Measurements from ENCODE around the gene PAF1. TPM values are rescaled to one million over a fixed set of nuclear protein-coding genes. Genes with fewer than 3 reads are reported as not detected.

PAF1 gene
- total and polyA plus RNA-seq, 2 of the 13 experiments (the other 11 are each of a cell fraction or from before 2014, with no cell fraction given), result 30.2 to 31.1 TPM

- TF ChIP-seq, protein P1, sequence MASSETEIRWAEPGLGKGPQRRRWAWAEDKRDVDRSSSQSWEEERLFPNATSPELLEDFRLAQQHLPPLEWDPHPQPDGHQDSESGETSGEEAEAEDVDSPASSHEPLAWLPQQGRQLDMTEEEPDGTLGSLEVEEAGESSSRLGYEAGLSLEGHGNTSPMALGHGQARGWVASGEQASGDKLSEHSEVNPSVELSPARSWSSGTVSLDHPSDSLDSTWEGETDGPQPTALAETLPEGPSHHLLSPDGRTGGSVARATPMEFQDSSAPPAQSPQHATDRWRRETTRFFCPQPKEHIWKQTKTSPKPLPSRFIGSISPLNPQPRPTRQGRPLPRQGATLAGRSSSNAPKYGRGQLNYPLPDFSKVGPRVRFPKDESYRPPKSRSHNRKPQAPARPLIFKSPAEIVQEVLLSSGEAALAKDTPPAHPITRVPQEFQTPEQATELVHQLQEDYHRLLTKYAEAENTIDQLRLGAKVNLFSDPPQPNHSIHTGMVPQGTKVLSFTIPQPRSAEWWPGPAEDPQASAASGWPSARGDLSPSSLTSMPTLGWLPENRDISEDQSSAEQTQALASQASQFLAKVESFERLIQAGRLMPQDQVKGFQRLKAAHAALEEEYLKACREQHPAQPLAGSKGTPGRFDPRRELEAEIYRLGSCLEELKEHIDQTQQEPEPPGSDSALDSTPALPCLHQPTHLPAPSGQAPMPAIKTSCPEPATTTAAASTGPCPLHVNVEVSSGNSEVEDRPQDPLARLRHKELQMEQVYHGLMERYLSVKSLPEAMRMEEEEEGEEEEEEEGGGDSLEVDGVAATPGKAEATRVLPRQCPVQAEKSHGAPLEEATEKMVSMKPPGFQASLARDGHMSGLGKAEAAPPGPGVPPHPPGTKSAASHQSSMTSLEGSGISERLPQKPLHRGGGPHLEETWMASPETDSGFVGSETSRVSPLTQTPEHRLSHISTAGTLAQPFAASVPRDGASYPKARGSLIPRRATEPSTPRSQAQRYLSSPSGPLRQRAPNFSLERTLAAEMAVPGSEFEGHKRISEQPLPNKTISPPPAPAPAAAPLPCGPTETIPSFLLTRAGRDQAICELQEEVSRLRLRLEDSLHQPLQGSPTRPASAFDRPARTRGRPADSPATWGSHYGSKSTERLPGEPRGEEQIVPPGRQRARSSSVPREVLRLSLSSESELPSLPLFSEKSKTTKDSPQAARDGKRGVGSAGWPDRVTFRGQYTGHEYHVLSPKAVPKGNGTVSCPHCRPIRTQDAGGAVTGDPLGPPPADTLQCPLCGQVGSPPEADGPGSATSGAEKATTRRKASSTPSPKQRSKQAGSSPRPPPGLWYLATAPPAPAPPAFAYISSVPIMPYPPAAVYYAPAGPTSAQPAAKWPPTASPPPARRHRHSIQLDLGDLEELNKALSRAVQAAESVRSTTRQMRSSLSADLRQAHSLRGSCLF (CRISPR knock-in tag; IDR thresholded peaks at IDR 0.05; ENCODE audit: borderline replicate concordance), result no peak
- peak; percentile 71 for TF ChIP-seq ZBTB7B (CRISPR knock-in tag; IDR thresholded peaks at IDR 0.05)
- peak; percentile 84 for TF ChIP-seq POGZ (CRISPR knock-in tag; IDR thresholded peaks at IDR 0.05)
- TF ChIP-seq ZEB1 (IDR thresholded peaks at IDR 0.05; ENCODE audit: insufficient replicate concordance, low read depth), result peak; percentile 49
- TF ChIP-seq ZNF605 (CRISPR knock-in tag; IDR thresholded peaks at IDR 0.05), result peak; percentile 68; the same call in 1 of the 2 replicates
- peak; percentile 86 for TF ChIP-seq TEAD3 (CRISPR knock-in tag; optimal IDR thresholded peaks at IDR 0.05; ENCODE audit: borderline replicate concordance)
- TF ChIP-seq ZNF205 (CRISPR knock-in tag; IDR thresholded peaks at IDR 0.05), result no peak
- TF ChIP-seq ZNF230 (CRISPR knock-in tag; IDR thresholded peaks at IDR 0.05), result 0 out of 2 replicates have a peak, but pooled peaks have one; percentile 53
- no peak for TF ChIP-seq GTF3A (CRISPR knock-in tag; conservative IDR thresholded peaks at IDR 0.05)
- TF ChIP-seq, protein P2, sequence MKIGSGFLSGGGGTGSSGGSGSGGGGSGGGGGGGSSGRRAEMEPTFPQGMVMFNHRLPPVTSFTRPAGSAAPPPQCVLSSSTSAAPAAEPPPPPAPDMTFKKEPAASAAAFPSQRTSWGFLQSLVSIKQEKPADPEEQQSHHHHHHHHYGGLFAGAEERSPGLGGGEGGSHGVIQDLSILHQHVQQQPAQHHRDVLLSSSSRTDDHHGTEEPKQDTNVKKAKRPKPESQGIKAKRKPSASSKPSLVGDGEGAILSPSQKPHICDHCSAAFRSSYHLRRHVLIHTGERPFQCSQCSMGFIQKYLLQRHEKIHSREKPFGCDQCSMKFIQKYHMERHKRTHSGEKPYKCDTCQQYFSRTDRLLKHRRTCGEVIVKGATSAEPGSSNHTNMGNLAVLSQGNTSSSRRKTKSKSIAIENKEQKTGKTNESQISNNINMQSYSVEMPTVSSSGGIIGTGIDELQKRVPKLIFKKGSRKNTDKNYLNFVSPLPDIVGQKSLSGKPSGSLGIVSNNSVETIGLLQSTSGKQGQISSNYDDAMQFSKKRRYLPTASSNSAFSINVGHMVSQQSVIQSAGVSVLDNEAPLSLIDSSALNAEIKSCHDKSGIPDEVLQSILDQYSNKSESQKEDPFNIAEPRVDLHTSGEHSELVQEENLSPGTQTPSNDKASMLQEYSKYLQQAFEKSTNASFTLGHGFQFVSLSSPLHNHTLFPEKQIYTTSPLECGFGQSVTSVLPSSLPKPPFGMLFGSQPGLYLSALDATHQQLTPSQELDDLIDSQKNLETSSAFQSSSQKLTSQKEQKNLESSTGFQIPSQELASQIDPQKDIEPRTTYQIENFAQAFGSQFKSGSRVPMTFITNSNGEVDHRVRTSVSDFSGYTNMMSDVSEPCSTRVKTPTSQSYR (CRISPR knock-in tag; IDR thresholded peaks at IDR 0.05; ENCODE audit: borderline replicate concordance), result peak; percentile 45; the same call in 1 of the 2 replicates
- TF ChIP-seq, protein P3, sequence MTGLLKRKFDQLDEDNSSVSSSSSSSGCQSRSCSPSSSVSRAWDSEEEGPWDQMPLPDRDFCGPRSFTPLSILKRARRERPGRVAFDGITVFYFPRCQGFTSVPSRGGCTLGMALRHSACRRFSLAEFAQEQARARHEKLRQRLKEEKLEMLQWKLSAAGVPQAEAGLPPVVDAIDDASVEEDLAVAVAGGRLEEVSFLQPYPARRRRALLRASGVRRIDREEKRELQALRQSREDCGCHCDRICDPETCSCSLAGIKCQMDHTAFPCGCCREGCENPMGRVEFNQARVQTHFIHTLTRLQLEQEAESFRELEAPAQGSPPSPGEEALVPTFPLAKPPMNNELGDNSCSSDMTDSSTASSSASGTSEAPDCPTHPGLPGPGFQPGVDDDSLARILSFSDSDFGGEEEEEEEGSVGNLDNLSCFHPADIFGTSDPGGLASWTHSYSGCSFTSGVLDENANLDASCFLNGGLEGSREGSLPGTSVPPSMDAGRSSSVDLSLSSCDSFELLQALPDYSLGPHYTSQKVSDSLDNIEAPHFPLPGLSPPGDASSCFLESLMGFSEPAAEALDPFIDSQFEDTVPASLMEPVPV (CRISPR knock-in tag; IDR thresholded peaks at IDR 0.05), result no peak
- TF ChIP-seq, protein P4, sequence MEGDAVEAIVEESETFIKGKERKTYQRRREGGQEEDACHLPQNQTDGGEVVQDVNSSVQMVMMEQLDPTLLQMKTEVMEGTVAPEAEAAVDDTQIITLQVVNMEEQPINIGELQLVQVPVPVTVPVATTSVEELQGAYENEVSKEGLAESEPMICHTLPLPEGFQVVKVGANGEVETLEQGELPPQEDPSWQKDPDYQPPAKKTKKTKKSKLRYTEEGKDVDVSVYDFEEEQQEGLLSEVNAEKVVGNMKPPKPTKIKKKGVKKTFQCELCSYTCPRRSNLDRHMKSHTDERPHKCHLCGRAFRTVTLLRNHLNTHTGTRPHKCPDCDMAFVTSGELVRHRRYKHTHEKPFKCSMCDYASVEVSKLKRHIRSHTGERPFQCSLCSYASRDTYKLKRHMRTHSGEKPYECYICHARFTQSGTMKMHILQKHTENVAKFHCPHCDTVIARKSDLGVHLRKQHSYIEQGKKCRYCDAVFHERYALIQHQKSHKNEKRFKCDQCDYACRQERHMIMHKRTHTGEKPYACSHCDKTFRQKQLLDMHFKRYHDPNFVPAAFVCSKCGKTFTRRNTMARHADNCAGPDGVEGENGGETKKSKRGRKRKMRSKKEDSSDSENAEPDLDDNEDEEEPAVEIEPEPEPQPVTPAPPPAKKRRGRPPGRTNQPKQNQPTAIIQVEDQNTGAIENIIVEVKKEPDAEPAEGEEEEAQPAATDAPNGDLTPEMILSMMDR (CRISPR knock-in tag; IDR thresholded peaks at IDR 0.05), result peak; percentile 86
- 0 out of 2 replicates have a peak, but pooled peaks have one; percentile 37 for TF ChIP-seq SOX13 (IDR thresholded peaks at IDR 0.05)
- TF ChIP-seq SOX13 (CRISPR knock-in tag; conservative IDR thresholded peaks at IDR 0.05 in 1 of 2, IDR thresholded peaks at IDR 0.05 in 1 of 2), result peak in 1 of 2 experiments; percentile 48; a peak in 1 of 4 replicates
These were observed 48.9 kb downstream of the PAF1 start, which contains the start of gene SAMD4B (continued) for GRCh38 chr19:39341719-39342604.

Data from HepG2 (cell line).